ENCODE results near the gene EXOSC10. TPM values are rescaled to one million over a fixed set of nuclear protein-coding genes. Genes with fewer than 3 reads are reported as not detected.
"Not testable (repeated sequence)": the region's sequence is repeated elsewhere in the genome, so short reads cannot be mapped to it uniquely, and the experiment has no call there.

EXOSC10 gene
- total RNA-seq, 1 experiment from 2014 or later, result 57.7 TPM

DNA sequence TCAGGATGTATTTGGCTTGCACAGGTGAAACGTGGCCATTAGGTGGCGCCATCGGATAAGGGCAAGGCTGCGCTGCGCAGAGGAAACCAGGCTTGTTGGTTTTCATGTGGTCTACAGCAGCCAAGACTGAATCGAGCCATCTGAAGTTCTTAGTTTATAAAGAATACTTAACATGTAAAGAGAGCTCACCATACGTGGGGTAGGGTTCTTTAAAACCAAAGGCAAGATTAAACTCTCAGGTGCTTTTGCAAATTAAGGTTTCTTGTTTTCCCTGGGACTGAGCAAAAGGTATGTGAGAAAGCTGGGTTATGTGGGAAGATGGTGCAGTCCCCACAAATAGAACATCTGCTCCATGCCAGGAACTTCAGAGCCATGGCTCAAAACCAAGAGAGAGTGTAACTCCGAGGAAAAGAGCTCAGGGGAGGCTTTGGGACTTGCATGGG, 61.9 kb downstream of the EXOSC10 start:
- Histone ChIP-seq H3K4me1 (replicated peaks; ENCODE audit: insufficient read depth) (no peaks in the 10 kb centered on the region), H3F3A (ENCODE audit: insufficient read depth, low read depth) (no peaks in the 10 kb centered on the region), H3K27me3 (ENCODE audit: insufficient read depth, low read depth) (no peaks in the 10 kb centered on the region), H3K36me3 (ENCODE audit: low read depth) (no peaks in the 10 kb centered on the region), H2AFZ (no peak overlapping the region), H3K4me3 (no peak overlapping the region), H3K27ac (no peak overlapping the region), H3K9me3 (ENCODE audit: insufficient read depth, low read depth) (no peaks in the 10 kb centered on the region), H3K4me2 (no peak overlapping the region), H3K9me2 (ENCODE audit: insufficient read depth) (no peaks in the 10 kb centered on the region), H4K20me1 (ENCODE audit: insufficient read depth) (no peaks in the 10 kb centered on the region), H3K79me2 (ENCODE audit: low read depth) (no peaks in the 10 kb centered on the region)
- intact Hi-C loops (cut with micrococcal nuclease; ENCODE audit: unreplicated experiment), result loop anchor here (1.0 to 10.0 kb wide), 2 partner anchors 207 to 608 kb away; no protein-coding TSS in a partner anchor
- POLR2A ChIA-PET (ENCODE audit: unreplicated experiment), result interaction anchor here (0.7 kb wide), 1 partner anchor 871 kb away, joined by 4 read pairs; no protein-coding TSS in a partner anchor
- CTCF ChIA-PET, result interaction anchor here (0.5 to 1.3 kb wide), 8 partner anchors 11 to 685 kb away, joined by 3 to 5 read pairs (median 4); no protein-coding TSS in a partner anchor
- BruUV-seq (replicated peaks), result no TSS peak
- peak; percentile 45 to 75 for DNase-seq
- TF ChIP-seq EZH2 (IDR thresholded peaks at IDR 0.05; ENCODE audit: low read depth), result no peak
- TF ChIP-seq, protein P1, sequence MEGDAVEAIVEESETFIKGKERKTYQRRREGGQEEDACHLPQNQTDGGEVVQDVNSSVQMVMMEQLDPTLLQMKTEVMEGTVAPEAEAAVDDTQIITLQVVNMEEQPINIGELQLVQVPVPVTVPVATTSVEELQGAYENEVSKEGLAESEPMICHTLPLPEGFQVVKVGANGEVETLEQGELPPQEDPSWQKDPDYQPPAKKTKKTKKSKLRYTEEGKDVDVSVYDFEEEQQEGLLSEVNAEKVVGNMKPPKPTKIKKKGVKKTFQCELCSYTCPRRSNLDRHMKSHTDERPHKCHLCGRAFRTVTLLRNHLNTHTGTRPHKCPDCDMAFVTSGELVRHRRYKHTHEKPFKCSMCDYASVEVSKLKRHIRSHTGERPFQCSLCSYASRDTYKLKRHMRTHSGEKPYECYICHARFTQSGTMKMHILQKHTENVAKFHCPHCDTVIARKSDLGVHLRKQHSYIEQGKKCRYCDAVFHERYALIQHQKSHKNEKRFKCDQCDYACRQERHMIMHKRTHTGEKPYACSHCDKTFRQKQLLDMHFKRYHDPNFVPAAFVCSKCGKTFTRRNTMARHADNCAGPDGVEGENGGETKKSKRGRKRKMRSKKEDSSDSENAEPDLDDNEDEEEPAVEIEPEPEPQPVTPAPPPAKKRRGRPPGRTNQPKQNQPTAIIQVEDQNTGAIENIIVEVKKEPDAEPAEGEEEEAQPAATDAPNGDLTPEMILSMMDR (conservative IDR thresholded peaks at IDR 0.05), result peak; percentile 89

DNA sequence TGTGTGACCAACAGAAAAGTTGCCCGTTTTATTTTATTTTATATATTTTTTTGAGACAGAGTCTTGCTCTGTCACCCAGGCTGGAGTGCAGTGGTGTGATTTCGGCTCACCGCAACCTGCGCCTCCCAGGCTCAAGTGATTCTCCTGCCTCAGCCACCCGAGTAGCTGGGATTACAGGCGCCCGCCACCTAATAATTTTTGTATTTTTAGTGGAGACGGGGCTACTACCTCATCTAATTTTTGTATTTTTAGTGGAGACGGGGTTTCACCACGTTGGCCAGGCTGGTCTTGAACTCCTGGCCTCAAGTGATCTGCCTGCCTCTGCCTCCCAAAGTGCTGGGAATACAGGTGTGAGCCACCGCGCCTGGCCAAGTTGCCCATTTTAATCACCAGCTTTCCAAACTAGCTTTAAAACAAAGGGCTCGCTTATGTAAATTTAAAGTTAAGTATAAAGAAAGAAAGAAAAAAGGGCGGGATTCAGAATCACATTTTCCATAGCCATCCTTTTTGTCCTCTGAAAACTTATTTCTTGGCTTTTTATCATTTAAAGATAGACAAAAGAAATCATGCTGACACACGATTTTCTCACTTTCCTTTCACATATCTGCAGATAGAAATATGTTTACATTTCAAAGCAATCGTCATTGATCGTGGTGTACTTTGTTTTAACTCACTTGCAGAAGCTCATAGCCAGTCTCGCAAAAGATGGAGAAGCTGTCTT, 62.5 kb downstream of the EXOSC10 start:
- BruUV-seq (replicated peaks); H3K79me2 ChIP-seq (ENCODE audit: low read depth); POLR2A ChIA-PET (ENCODE audit: unreplicated experiment); H3K36me3 ChIP-seq (ENCODE audit: low read depth); H3K4me2 ChIP-seq; H2AFZ ChIP-seq; DNase-seq; H3K27ac ChIP-seq; H3K4me1 ChIP-seq (replicated peaks; ENCODE audit: insufficient read depth); H3K4me3 ChIP-seq; H3K9me3 ChIP-seq (ENCODE audit: insufficient read depth, low read depth); H4K20me1 ChIP-seq (ENCODE audit: insufficient read depth); H3K27me3 ChIP-seq (ENCODE audit: insufficient read depth, low read depth); H3K9me2 ChIP-seq (ENCODE audit: insufficient read depth); H3F3A ChIP-seq (ENCODE audit: insufficient read depth, low read depth): not testable (repeated sequence)
- CTCF ChIA-PET, result interaction anchor here (0.5 to 1.3 kb wide), 8 partner anchors 12 to 670 kb away, joined by 3 to 4 read pairs (median 3); no protein-coding TSS in a partner anchor
- intact Hi-C loops (cut with micrococcal nuclease; ENCODE audit: unreplicated experiment), result loop anchor here (1.0 to 10.0 kb wide), 2 partner anchors 208 to 608 kb away; no protein-coding TSS in a partner anchor

DNA sequence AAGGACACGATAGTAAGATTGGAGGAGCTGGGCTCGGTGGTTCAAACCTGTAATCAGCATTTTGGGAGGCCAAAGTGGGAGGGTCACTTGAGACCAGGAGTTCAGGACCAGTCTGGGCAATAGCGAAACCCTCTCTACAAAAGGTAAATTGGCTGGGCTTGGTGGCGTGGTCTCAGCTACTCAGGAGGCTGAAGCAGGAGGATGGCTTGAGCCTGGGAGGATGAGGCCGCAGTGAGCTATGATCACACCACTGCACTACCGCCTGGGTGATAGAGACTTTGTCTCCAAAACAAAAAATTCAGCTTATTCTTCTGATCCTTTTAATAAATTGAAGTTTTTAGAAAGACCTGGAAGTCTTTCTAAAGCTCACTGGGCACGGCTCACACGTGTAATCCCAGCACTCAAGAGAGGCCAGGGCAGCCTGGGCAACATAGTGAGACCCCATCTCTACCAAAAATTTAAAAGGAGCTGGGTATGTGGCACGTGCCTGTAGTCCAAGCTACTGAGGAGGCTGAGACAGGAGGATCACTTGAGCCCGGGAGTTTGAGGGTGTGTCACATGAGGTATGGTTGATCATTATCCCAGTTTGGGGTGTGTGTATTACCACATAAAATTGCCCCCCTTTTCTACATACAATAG, 67.9 kb downstream of the EXOSC10 start:
- intact Hi-C loops (cut with micrococcal nuclease; ENCODE audit: unreplicated experiment), result loop anchor here (10.0 kb wide), 1 partner anchor 213 kb away; no protein-coding TSS in a partner anchor
- H2AFZ ChIP-seq, result no peak overlapping the region
- H3K4me1 ChIP-seq (replicated peaks; ENCODE audit: insufficient read depth), result no peaks in the 10 kb centered on the region
- ChIA-PET POLR2A (ENCODE audit: unreplicated experiment) (interaction anchor here (0.6 kb wide), 1 partner anchor 64 kb away, joined by 3 read pairs; no protein-coding TSS in a partner anchor), CTCF (no interaction called here)
- H3F3A ChIP-seq (ENCODE audit: insufficient read depth, low read depth), result peaks cover 8% of the 10 kb centered on the region; the same call in 1 of the 2 replicates
- H3K4me3 ChIP-seq, result no peak overlapping the region
- no peaks in the 10 kb centered on the region for H3K9me3 ChIP-seq (ENCODE audit: insufficient read depth, low read depth)
- no peak overlapping the region for H3K27ac ChIP-seq
- no peaks in the 10 kb centered on the region for H3K79me2 ChIP-seq (ENCODE audit: low read depth)
- H3K27me3 ChIP-seq (ENCODE audit: insufficient read depth, low read depth), result no peaks in the 10 kb centered on the region
- H3K9me2 ChIP-seq (ENCODE audit: insufficient read depth), result no peaks in the 10 kb centered on the region
- no TSS peak for BruUV-seq (replicated peaks)
- H3K36me3 ChIP-seq (ENCODE audit: low read depth), result no peaks in the 10 kb centered on the region
- no peak overlapping the region for H3K4me2 ChIP-seq
- no peaks in the 10 kb centered on the region for H4K20me1 ChIP-seq (ENCODE audit: insufficient read depth)
- TF ChIP-seq EZH2 (IDR thresholded peaks at IDR 0.05; ENCODE audit: low read depth), result no peak
- TF ChIP-seq, protein P1 (conservative IDR thresholded peaks at IDR 0.05), result no peak; the same call in 1 of the 2 replicates
- no peak for DNase-seq

Data from PC-9 (cell line).